Measurements from ENCODE around the gene PRKAG3. TPM values are rescaled to one million over a fixed set of nuclear protein-coding genes. Genes with fewer than 3 reads are reported as not detected.

PRKAG3 gene
- total and polyA plus RNA-seq, 4 donors = 0.08 TPM; not detected in 3

GRCh38 chr2:218830526-218831306, 887 bp downstream of the PRKAG3 start:
- no peaks in the 10 kb centered on the region for H3K4me1 ChIP-seq (ENCODE audit: control insufficient read depth in 4 of 4, insufficient read depth in 4 of 4, low read length in 3 of 4)
- no peaks in the 10 kb centered on the region for H3K27me3 ChIP-seq (ENCODE audit: control insufficient read depth in 4 of 4, insufficient read depth in 4 of 4, low read length in 3 of 4)
- no peak for TF ChIP-seq EGR1 (IDR thresholded peaks at IDR 0.05; ENCODE audit: low read depth in 2 of 2)
- no peak for TF ChIP-seq RXRA (IDR thresholded peaks at IDR 0.05)
- no peak for TF ChIP-seq ATF3 (IDR thresholded peaks at IDR 0.05)
- TF ChIP-seq REST (IDR thresholded peaks at IDR 0.05) = no peak
- no peak for TF ChIP-seq TAF1 (conservative IDR thresholded peaks at IDR 0.05)
- no peak for TF ChIP-seq RAD21 (IDR thresholded peaks at IDR 0.05)
- TF ChIP-seq, protein P1, sequence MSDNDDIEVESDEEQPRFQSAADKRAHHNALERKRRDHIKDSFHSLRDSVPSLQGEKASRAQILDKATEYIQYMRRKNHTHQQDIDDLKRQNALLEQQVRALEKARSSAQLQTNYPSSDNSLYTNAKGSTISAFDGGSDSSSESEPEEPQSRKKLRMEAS (IDR thresholded peaks at IDR 0.05) = no peak
- TF ChIP-seq ZBTB33 (IDR thresholded peaks at IDR 0.05) = no peak
- TF ChIP-seq HNF4A (conservative IDR thresholded peaks at IDR 0.05) = no peak
- no peak for TF ChIP-seq YY1 (IDR thresholded peaks at IDR 0.05)
- TF ChIP-seq GABPA (IDR thresholded peaks at IDR 0.05 in 1 of 2, conservative IDR thresholded peaks at IDR 0.05 in 1 of 2) = no peak
- TF ChIP-seq FOXA1 (IDR thresholded peaks at IDR 0.05) = no peak
- TF ChIP-seq FOXA2 (IDR thresholded peaks at IDR 0.05) = no peak
- WGBS = 80% methylated on average over 3 of the region's 3 CpGs
- H3K27ac ChIP-seq (ENCODE audit: low read depth in 1 of 2, low read length in 2 of 2) = no peak overlapping the region
- H3K4me3 ChIP-seq (ENCODE audit: low read depth in 1 of 3, low read length in 3 of 3) = no peak overlapping the region
- no peaks in the 10 kb centered on the region for H3K9me3 ChIP-seq (ENCODE audit: control insufficient read depth in 4 of 4, low read length in 3 of 4)
- DNase-seq (ENCODE audit: low spot score) = no peak
- H3K9ac ChIP-seq (ENCODE audit: low read depth in 1 of 2, low read length in 2 of 2) = no peak overlapping the region
- no peaks in the 10 kb centered on the region for H3K36me3 ChIP-seq (ENCODE audit: control insufficient read depth in 4 of 4, insufficient read depth in 3 of 4, low read depth in 1 of 4, low read length in 3 of 4)

- Histone ChIP-seq H3K9ac (ENCODE audit: low read depth in 1 of 2, low read length in 2 of 2) (no peak overlapping the region), H3K27ac (ENCODE audit: low read depth in 1 of 2, low read length in 2 of 2) (no peak overlapping the region), H3K4me1 (ENCODE audit: control insufficient read depth in 4 of 4, insufficient read depth in 4 of 4, low read length in 3 of 4) (no peaks in the 10 kb centered on the region), H3K36me3 (ENCODE audit: control insufficient read depth in 4 of 4, insufficient read depth in 3 of 4, low read depth in 1 of 4, low read length in 3 of 4) (no peaks in the 10 kb centered on the region), H3K4me3 (ENCODE audit: low read depth in 1 of 3, low read length in 3 of 3) (no peak overlapping the region), H3K9me3 (ENCODE audit: control insufficient read depth in 4 of 4, low read length in 3 of 4) (no peaks in the 10 kb centered on the region), H3K27me3 (ENCODE audit: control insufficient read depth in 4 of 4, insufficient read depth in 4 of 4, low read length in 3 of 4) (no peaks in the 10 kb centered on the region)
- 80% methylated on average over 17 of the region's 17 CpGs for WGBS
- no peak for DNase-seq (ENCODE audit: low spot score)
- TF ChIP-seq TAF1 (conservative IDR thresholded peaks at IDR 0.05) = no peak
- no peak for TF ChIP-seq EGR1 (IDR thresholded peaks at IDR 0.05; ENCODE audit: low read depth in 2 of 2)
- no peak for TF ChIP-seq HNF4A (conservative IDR thresholded peaks at IDR 0.05)
- TF ChIP-seq, protein P1 (IDR thresholded peaks at IDR 0.05) = no peak
- no peak for TF ChIP-seq GABPA (IDR thresholded peaks at IDR 0.05 in 1 of 2, conservative IDR thresholded peaks at IDR 0.05 in 1 of 2)
- no peak for TF ChIP-seq FOXA2 (IDR thresholded peaks at IDR 0.05)
- no peak for TF ChIP-seq HNF4G (IDR thresholded peaks at IDR 0.05)
- no peak for TF ChIP-seq NR2F2 (IDR thresholded peaks at IDR 0.05)
- TF ChIP-seq ATF3 (IDR thresholded peaks at IDR 0.05) = no peak
- TF ChIP-seq SP1 (IDR thresholded peaks at IDR 0.05) = no peak
- no peak for TF ChIP-seq REST (IDR thresholded peaks at IDR 0.05)
- no peak for TF ChIP-seq CTCF (IDR thresholded peaks at IDR 0.05; ENCODE audit: low read depth, low read length, missing input control)
Observed at GRCh38 chr2:218829868-218830451, 1.6 kb downstream of the PRKAG3 start.
